CD1c-positive myeloid dendritic cell (primary cell): ENCODE data around the gene MBNL2.

Experiments used
- DNase-seq: peaks from one replicate; pipeline ENCODE4 v3.0.0-alpha.2; 2016; ENCODE audit errors: extremely low spot score

Gene MBNL2

GRCh38 chr13:97234236-97234635, 12.1 kb downstream of the MBNL2 start:
- no peak for DNase-seq

GRCh38 chr13:97234742-97235141, 12.6 kb downstream of the MBNL2 start:
- no peak for DNase-seq

- no peak for DNase-seq
Measured at GRCh38 chr13:97235549-97236231, 13.6 kb downstream of the MBNL2 start.

DNA sequence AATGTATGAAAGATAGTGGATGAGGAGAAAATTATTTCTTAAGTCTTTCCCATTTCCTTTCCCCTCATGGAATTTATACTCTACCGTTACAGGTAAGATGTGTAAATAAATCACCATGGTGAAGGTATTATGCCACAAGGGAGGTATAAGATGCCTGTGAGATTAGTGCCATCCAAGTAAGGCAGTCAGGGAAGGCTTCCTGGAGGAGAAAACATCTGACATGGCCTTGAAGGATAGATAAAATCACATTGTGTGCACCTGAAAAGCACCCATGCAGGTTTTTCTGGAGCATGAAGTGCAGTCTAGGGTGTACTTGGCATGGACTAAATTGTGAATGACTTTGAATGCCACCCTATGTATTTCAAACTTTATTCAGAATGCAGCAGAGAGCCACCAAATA, 15.3 kb downstream of the MBNL2 start:
- no peak for DNase-seq

DNA sequence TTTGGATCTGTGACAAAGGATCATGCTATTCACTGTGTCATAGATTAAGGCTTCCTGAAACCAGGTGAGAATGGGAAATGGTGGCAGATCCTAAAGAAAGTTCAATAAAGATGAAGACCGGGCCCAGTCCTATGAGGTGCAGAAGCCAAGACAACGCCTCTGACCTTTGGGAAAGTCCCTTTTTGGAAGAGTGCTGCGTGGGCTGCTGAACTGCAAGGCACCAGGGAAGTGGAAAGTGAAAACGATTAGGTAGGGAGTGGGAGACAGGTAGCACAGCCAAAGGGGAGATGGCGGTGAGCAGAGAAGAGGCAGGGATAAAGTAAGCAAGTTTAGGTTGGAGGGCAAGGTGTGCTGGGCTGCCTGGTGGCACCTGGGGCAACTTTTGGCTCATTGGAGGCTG, 16.3 kb downstream of the MBNL2 start:
- DNase-seq, result no peak

DNA sequence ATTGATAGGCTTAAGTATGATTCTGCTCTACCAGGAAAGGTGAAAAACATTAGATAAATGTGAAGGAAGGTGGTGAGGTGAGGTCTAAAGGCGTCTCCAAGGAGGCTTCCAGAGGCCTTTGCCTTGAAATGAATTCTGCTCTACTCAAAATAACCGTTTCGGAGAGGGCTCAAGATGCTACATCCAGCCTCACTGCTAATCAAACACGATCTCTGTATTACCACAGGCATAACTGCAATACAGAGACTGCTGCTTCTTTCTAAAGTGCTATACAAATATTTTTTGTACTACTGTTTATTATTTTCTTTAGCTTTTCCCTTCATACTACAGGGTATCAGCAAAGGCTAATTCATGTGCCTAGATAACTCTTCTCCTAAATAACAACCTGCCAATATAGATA, 16.8 kb downstream of the MBNL2 start:
- no peak for DNase-seq

DNA sequence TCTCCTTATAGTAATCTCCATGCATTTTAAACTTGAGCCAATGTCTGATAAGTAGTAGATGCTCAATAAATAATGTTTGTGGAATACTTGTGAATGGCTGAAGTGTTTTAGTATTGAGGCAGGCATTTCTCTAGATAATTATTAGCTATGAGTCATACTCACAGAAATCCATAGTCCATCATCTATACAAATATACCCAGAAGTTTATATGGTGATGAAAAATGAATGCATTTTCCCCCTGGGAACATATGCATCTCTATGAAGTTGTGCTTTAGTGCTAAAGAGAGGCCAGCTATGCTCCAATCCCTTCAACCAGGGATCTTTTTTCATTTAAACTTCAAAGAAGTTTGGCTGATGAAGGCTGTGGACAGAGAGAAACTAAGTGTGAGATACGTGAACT, 17.2 kb downstream of the MBNL2 start:
- DNase-seq, result no peak

- DNase-seq, result no peak
Measured at GRCh38 chr13:97239943-97240787, 18.0 kb downstream of the MBNL2 start.

GRCh38 chr13:97240788-97241734, 18.9 kb downstream of the MBNL2 start:
- DNase-seq, result no peak

GRCh38 chr13:97241761-97242160, 19.6 kb downstream of the MBNL2 start:
- DNase-seq, result no peak

DNA sequence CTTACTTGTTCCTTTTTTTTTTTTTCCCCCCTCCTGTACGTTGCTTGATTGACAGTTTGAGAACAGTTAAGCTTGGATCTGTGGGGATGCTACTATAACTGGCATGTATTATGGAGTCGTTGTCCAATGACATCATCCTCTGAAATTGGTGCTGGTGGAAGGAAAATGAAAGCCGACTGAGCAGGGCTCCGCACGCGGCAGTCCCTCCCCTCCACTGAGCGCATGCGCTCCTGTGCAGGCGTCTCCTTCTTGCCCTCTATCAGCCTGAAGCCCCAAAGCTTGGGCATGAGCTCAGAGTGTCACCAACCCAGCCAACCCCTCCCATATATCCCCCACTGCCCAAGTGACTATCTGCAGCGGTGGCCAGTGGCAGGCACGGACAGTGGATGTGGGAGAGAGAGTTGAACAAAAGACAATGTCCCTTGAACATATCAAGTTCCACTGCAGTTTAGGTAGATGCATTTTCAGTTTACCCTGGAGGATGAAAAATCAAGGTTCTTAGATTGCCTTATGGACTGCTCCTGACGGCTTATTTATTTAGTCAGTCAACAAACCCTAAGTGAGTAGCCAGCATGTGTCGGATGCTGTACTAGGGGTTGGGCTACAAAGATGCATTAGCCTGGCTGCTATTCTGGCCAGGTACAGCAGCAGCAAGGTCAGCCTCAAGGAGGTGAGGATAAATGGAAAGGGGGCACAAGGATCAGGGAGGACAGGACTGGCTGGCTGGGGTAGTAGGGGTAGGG, 20.8 kb downstream of the MBNL2 start:
- DNase-seq, result no peak

DNA sequence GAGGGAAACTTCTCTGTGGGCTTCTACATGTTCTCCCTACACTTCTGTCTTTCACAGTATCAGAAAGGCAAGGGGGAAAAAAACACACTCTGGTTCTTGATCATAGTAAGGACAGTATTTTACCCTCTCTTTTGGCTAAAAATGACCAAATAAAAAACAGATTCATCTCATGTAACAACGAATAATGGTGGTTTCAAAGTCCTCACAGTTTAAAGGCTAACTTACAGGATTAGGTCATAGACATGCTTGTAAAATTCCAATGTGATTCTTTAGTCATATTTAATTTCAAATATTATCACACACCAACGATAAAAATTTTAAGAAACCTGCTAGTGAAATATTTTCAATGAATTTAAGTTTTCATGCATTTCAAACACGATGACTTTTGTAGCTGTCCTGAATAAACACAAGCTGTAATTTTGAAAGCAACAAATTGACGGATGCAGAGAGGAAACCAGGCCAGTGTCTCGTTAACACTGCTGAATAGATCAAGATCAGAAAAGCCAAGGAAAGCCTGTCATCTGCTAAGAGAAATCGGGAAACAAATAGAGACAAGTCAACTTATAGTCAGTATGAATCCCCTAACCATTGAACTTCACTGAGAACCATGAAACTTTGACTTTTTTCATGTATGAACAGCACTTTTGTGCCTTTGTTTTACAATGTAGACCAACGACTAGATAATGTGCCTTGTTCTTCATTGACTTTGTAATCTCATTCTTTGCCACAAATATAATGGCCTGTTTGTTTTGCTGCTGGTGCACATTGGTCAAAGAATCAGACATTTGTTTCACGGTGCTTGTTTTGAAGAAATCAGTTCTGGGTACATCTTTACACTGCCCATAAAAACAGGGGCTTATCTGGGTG, 22.0 kb downstream of the MBNL2 start:
- no peak for DNase-seq

GRCh38 chr13:97245011-97245410, 22.9 kb downstream of the MBNL2 start:
- DNase-seq, result no peak

- DNase-seq, result no peak
Measured at GRCh38 chr13:97246596-97247158, 24.5 kb downstream of the MBNL2 start.

- no peak for DNase-seq
Measured at GRCh38 chr13:97248243-97248642, 26.1 kb downstream of the MBNL2 start.

GRCh38 chr13:97249093-97249795, 27.1 kb downstream of the MBNL2 start:
- DNase-seq, result no peak

DNA sequence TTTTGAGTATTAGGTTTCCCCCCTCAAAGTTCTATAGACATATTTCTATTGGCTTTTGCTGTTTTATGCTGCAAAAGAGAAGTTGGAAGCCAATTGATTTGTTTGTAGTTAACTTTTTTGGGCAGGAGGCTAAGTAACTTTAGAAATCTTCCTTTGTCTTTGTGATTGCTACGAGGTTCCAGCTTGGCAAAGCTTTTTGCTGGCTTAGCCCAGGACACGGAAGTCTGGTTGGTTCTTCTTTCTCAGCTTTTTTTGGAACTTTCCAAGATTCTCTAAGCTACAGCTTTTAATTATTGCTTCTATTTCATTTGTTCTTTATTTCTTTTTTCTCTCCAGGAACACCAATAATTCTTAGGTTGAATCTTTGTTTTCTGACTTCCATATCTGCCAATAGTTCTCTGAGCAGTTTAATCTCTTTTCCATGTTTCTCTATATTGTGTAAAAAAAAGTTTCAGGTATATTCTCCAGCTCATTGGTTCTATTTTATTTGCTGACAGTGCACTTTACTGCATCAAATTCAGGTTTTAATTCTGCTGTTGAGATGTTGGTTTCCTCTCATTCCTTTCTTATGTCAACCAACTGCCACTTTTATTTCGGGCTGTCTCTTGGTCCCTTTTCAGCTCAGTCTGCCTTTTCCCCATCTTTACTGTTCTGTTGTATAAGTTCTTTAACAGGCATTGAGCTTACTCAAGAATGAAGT, 27.8 kb downstream of the MBNL2 start:
- no peak for DNase-seq

GRCh38 chr13:97250560-97250959, 28.4 kb downstream of the MBNL2 start:
- no peak for DNase-seq

- no peak for DNase-seq
Measured at GRCh38 chr13:97252735-97253134, 30.6 kb downstream of the MBNL2 start.
